ENCODE data around the gene NRN1L. TPM values are rescaled to one million over a fixed set of nuclear protein-coding genes. Genes with fewer than 3 reads are reported as not detected.

Gene NRN1L
- total RNA-seq, 1 experiment from 2014 or later: not detected

- intact Hi-C loops (cut with micrococcal nuclease): loop anchor here (1.0 kb wide), 1 partner anchor 45 kb away; no protein-coding TSS in a partner anchor
- Mint-ChIP-seq H3K27ac (ENCODE audit: low read depth, unreplicated experiment) (peak overlapping the region; percentile 72), H3K27me3 (ENCODE audit: insufficient read depth, unreplicated experiment) (no peaks in the 10 kb centered on the region), H3K4me1 (ENCODE audit: insufficient read depth, unreplicated experiment) (peaks cover 17% of the 10 kb centered on the region), H3K36me3 (ENCODE audit: insufficient read depth, unreplicated experiment) (peaks cover 52% of the 10 kb centered on the region), H3K9me3 (ENCODE audit: unreplicated experiment) (no peaks in the 10 kb centered on the region), H3K4me3 (ENCODE audit: unreplicated experiment) (no peak overlapping the region)
- TF ChIP-seq CTCF (IDR thresholded peaks at IDR 0.05; ENCODE audit: unreplicated experiment): no peak
- no peak for DNase-seq (ENCODE audit: unreplicated experiment)
- ChIA-PET CTCF (interaction anchor here (0.6 to 6.4 kb wide), 32 partner anchors 9 to 732 kb away, joined by 3 to 67 read pairs (median 6); partner anchors contain the start of genes CTRL, EDC4, NUTF2 and PSKH1), POLR2A (interaction anchor here (1.6 to 3.5 kb wide), 4 partner anchors 10 to 39 kb away, joined by 4 to 18 read pairs (median 14); partner anchors contain the start of genes EDC4 and PSKH1)
- no TSS peak for BruUV-seq (replicated peaks)
Observed at GRCh38 chr16:67883146-67883871, 1.4 kb upstream of the NRN1L start.

- Mint-ChIP-seq H3K27me3 (ENCODE audit: insufficient read depth, unreplicated experiment) (no peaks in the 10 kb centered on the region), H3K9me3 (ENCODE audit: unreplicated experiment) (no peaks in the 10 kb centered on the region), H3K36me3 (ENCODE audit: insufficient read depth, unreplicated experiment) (peaks cover 46% of the 10 kb centered on the region), H3K4me1 (ENCODE audit: insufficient read depth, unreplicated experiment) (peaks cover 17% of the 10 kb centered on the region), H3K27ac (ENCODE audit: low read depth, unreplicated experiment) (peak overlapping the region; percentile 72), H3K4me3 (ENCODE audit: unreplicated experiment) (no peak overlapping the region)
- ChIA-PET CTCF (interaction anchor here (0.6 to 6.4 kb wide), 34 partner anchors 9 to 731 kb away, joined by 3 to 67 read pairs (median 6); partner anchors contain the start of genes CTRL, EDC4, NUTF2 and PSKH1), POLR2A (interaction anchor here (0.7 to 3.5 kb wide), 6 partner anchors 9 to 81 kb away, joined by 3 to 18 read pairs (median 12); partner anchors contain the start of genes EDC4, PSKH1 and PSMB10)
- intact Hi-C loops (cut with micrococcal nuclease): loop anchor here (1.0 kb wide), 2 partner anchors 44 to 156 kb away; no protein-coding TSS in a partner anchor
- TF ChIP-seq CTCF (IDR thresholded peaks at IDR 0.05; ENCODE audit: unreplicated experiment): peak; percentile 80
- DNase-seq (ENCODE audit: unreplicated experiment): peak; percentile 57
- no TSS peak for BruUV-seq (replicated peaks)
Observed at GRCh38 chr16:67883872-67884261, 818 bp upstream of the NRN1L start.

GRCh38 chr16:67885545-67885944 is 860 bp downstream of the NRN1L start:
- BruUV-seq (replicated peaks): no TSS peak
- CTCF ChIA-PET: interaction anchor here (0.6 to 6.4 kb wide), 7 partner anchors 15 to 179 kb away, joined by 3 to 67 read pairs (median 3); no protein-coding TSS in a partner anchor
- intact Hi-C loops (cut with micrococcal nuclease): no loop called here

More at GRCh38 chr16:67885545-67885944, 860 bp downstream of the NRN1L start:
- no peaks in the 10 kb centered on the region for H3K27me3 Mint-ChIP-seq (ENCODE audit: insufficient read depth, unreplicated experiment)
- POLR2A ChIA-PET: interaction anchor here (1.5 to 3.5 kb wide), 6 partner anchors 7 to 51 kb away, joined by 4 to 18 read pairs (median 12); partner anchors contain the start of genes EDC4, PSKH1 and PSMB10
- no peak for DNase-seq (ENCODE audit: unreplicated experiment)
- H3K9me3 Mint-ChIP-seq (ENCODE audit: unreplicated experiment): no peaks in the 10 kb centered on the region
- no peak overlapping the region for H3K27ac Mint-ChIP-seq (ENCODE audit: low read depth, unreplicated experiment)
- peaks cover 17% of the 10 kb centered on the region for H3K4me1 Mint-ChIP-seq (ENCODE audit: insufficient read depth, unreplicated experiment)
- no peak overlapping the region for H3K4me3 Mint-ChIP-seq (ENCODE audit: unreplicated experiment)
- no peak for TF ChIP-seq CTCF (IDR thresholded peaks at IDR 0.05; ENCODE audit: unreplicated experiment)
- peaks cover 30% of the 10 kb centered on the region for H3K36me3 Mint-ChIP-seq (ENCODE audit: insufficient read depth, unreplicated experiment)
